Measurements from ENCODE around the gene SLC16A1. TPM values are rescaled to one million over a fixed set of nuclear protein-coding genes. Genes with fewer than 3 reads are reported as not detected.

Gene SLC16A1
- total and polyA plus RNA-seq, 10 of the 15 experiments (the other 5 are each of a cell fraction or from before 2014, with no cell fraction given): 39.0 to 106 (median 65.8) TPM

GRCh38 chr1:112957133-112957812 is 1.3 kb upstream of the SLC16A1 start (continued):
- TF ChIP-seq, protein P1, sequence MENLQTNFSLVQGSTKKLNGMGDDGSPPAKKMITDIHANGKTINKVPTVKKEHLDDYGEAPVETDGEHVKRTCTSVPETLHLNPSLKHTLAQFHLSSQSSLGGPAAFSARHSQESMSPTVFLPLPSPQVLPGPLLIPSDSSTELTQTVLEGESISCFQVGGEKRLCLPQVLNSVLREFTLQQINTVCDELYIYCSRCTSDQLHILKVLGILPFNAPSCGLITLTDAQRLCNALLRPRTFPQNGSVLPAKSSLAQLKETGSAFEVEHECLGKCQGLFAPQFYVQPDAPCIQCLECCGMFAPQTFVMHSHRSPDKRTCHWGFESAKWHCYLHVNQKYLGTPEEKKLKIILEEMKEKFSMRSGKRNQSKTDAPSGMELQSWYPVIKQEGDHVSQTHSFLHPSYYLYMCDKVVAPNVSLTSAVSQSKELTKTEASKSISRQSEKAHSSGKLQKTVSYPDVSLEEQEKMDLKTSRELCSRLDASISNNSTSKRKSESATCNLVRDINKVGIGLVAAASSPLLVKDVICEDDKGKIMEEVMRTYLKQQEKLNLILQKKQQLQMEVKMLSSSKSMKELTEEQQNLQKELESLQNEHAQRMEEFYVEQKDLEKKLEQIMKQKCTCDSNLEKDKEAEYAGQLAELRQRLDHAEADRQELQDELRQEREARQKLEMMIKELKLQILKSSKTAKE (IDR thresholded peaks at IDR 0.05; ENCODE audit: low read depth, poor library complexity, severe bottlenecking): peak; percentile 79
- TF ChIP-seq CREM (IDR thresholded peaks at IDR 0.05; ENCODE audit: low read depth): peak; percentile 47; the same call in 1 of the 2 replicates
- no peak; the same call in 1 of the 2 replicates for TF ChIP-seq NFYA (IDR thresholded peaks at IDR 0.05; ENCODE audit: borderline replicate concordance, low read depth, low read length)
- TF ChIP-seq NFYB (IDR thresholded peaks at IDR 0.05; ENCODE audit: insufficient read depth, low read depth, low read length): peak; percentile 98
- TF ChIP-seq, protein P2, sequence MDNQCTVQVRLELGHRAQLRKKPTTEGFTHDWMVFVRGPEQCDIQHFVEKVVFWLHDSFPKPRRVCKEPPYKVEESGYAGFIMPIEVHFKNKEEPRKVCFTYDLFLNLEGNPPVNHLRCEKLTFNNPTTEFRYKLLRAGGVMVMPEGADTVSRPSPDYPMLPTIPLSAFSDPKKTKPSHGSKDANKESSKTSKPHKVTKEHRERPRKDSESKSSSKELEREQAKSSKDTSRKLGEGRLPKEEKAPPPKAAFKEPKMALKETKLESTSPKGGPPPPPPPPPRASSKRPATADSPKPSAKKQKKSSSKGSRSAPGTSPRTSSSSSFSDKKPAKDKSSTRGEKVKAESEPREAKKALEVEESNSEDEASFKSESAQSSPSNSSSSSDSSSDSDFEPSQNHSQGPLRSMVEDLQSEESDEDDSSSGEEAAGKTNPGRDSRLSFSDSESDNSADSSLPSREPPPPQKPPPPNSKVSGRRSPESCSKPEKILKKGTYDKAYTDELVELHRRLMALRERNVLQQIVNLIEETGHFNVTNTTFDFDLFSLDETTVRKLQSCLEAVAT (IDR thresholded peaks at IDR 0.05): peak; percentile 50; the same call in 1 of the 2 replicates
- no peak for TF ChIP-seq TCF12 (IDR thresholded peaks at IDR 0.05; ENCODE audit: low read depth, low read length)
- peak; percentile 84 for TF ChIP-seq TCF7 (IDR thresholded peaks at IDR 0.05; ENCODE audit: borderline replicate concordance)
- TF ChIP-seq, protein P3, sequence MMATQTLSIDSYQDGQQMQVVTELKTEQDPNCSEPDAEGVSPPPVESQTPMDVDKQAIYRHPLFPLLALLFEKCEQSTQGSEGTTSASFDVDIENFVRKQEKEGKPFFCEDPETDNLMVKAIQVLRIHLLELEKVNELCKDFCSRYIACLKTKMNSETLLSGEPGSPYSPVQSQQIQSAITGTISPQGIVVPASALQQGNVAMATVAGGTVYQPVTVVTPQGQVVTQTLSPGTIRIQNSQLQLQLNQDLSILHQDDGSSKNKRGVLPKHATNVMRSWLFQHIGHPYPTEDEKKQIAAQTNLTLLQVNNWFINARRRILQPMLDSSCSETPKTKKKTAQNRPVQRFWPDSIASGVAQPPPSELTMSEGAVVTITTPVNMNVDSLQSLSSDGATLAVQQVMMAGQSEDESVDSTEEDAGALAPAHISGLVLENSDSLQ (IDR thresholded peaks at IDR 0.05): no peak
- peak; percentile 6; the same call in 1 of the 2 replicates for TF ChIP-seq JUNB (IDR thresholded peaks at IDR 0.05)
- TF ChIP-seq FOS (IDR thresholded peaks at IDR 0.05; ENCODE audit: borderline replicate concordance, extremely low read depth, insufficient read length): peak; percentile 36
- peak; percentile 60 for TF ChIP-seq SMAD1 (IDR thresholded peaks at IDR 0.05; ENCODE audit: low read depth, partially characterized antibody)
- TF ChIP-seq NR2C2 (IDR thresholded peaks at IDR 0.05; ENCODE audit: borderline replicate concordance, control insufficient read depth, insufficient read length, low read depth): no peak
- peak; percentile 81 for TF ChIP-seq CREB1 (IDR thresholded peaks at IDR 0.05; ENCODE audit: low read depth)
- peak; percentile 12; the same call in 1 of the 2 replicates for TF ChIP-seq ZBED1 (IDR thresholded peaks at IDR 0.05; ENCODE audit: borderline replicate concordance)
- TF ChIP-seq NFIC (IDR thresholded peaks at IDR 0.05; ENCODE audit: low read depth, low read length): peak; percentile 55; the same call in 1 of the 2 replicates
- peak; percentile 32; the same call in 1 of the 2 replicates for TF ChIP-seq PAX5 (IDR thresholded peaks at IDR 0.05; ENCODE audit: borderline replicate concordance, low read depth, low read length)
- 0 out of 2 replicates have a peak, but pooled peaks have one; percentile 23 for TF ChIP-seq TARDBP (IDR thresholded peaks at IDR 0.05; ENCODE audit: borderline replicate concordance)
- TF ChIP-seq KDM1A (IDR thresholded peaks at IDR 0.05; ENCODE audit: borderline replicate concordance): peak; percentile 53; the same call in 1 of the 2 replicates
- 0 out of 2 replicates have a peak, but pooled peaks have one; percentile 49 for TF ChIP-seq TAF1 (IDR thresholded peaks at IDR 0.05; ENCODE audit: borderline replicate concordance, low read depth, low read length)
